ENCODE measurements around the gene SPIN2B. TPM values are rescaled to one million over a fixed set of nuclear protein-coding genes. Genes with fewer than 3 reads are reported as not detected.

The SPIN2B gene
- total RNA-seq, 2 experiments from 2014 or later, result 7.9 to 8.7 TPM

GRCh38 chrX:57083143-57083542, 38.2 kb downstream of the SPIN2B start:
- TF ChIP-seq CTCF (IDR thresholded peaks at IDR 0.05), result no peak
- POLR2A ChIA-PET, result no interaction called here
- H3K27me3 Mint-ChIP-seq, result no peaks in the 10 kb centered on the region
- no peak overlapping the region for H3K27ac Mint-ChIP-seq
- Histone ChIP-seq H3K4me3 (ENCODE audit: low read length) (no peak overlapping the region), H3K36me3 (ENCODE audit: insufficient read depth, low read length) (no peaks in the 10 kb centered on the region), H3K9me3 (ENCODE audit: control insufficient read depth in 1 of 2, insufficient read depth in 1 of 2, low read length in 2 of 2) (peaks cover 6 to 12% of the 10 kb centered on the region in 2 experiments), H3K27ac (ENCODE audit: low read depth in 1 of 2, low read length in 2 of 2) (no peak overlapping the region), H3K4me1 (ENCODE audit: insufficient read depth, low read length) (no peaks in the 10 kb centered on the region), H3K27me3 (ENCODE audit: control insufficient read depth in 1 of 2, insufficient read depth in 2 of 2, low read length in 2 of 2) (no peaks in the 10 kb centered on the region)
- intact Hi-C loops (cut with DNase I, micrococcal nuclease), result no loop called here
- DNase-seq (no peak), ATAC-seq (ENCODE audit: poor library complexity) (no peak)
- H3K36me3 Mint-ChIP-seq (ENCODE audit: low read depth), result peaks cover 73% of the 10 kb centered on the region
- no peak overlapping the region for H3K4me3 Mint-ChIP-seq
- CTCF ChIA-PET, result no interaction called here
- H3K4me1 Mint-ChIP-seq (ENCODE audit: low read depth), result no peaks in the 10 kb centered on the region
- H3K9me3 Mint-ChIP-seq, result no peaks in the 10 kb centered on the region

DNA sequence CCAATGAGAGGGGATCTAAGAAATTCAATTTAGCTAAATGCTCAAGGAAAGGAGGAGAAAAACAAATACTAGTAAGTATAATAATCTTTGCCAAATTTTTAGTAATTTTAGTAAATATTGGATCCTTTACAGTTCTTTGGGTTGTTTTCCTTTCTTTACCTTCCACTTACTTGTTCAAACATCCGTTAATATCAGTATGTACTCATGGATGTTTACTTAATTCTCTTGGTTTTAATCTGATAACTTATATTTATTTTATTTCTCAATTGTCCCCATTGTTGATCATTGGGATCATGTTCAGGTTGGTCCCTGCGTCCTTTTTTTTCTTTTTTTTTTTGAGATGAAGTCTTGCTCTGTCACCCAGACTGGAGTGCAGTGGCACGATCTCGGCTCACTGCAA, 46.9 kb downstream of the SPIN2B start:
- ATAC-seq (ENCODE audit: poor library complexity), result no peak
- POLR2A ChIA-PET, result no interaction called here

GRCh38 chrX:57070185-57070984, 51.0 kb downstream of the SPIN2B start:
- CTCF ChIA-PET, result no interaction called here
- no peaks in the 10 kb centered on the region for H3K4me1 Mint-ChIP-seq (ENCODE audit: low read depth)
- Histone ChIP-seq H3K27ac (ENCODE audit: low read depth in 1 of 2, low read length in 2 of 2) (no peak overlapping the region), H3K4me3 (ENCODE audit: low read length) (no peak overlapping the region), H3K9me3 (ENCODE audit: control insufficient read depth in 1 of 2, insufficient read depth in 1 of 2, low read length in 2 of 2) (no peaks in the 10 kb centered on the region), H3K4me1 (ENCODE audit: insufficient read depth, low read length) (no peaks in the 10 kb centered on the region), H3K27me3 (ENCODE audit: control insufficient read depth in 1 of 2, insufficient read depth in 2 of 2, low read length in 2 of 2) (no peaks in the 10 kb centered on the region), H3K36me3 (ENCODE audit: insufficient read depth, low read length) (no peaks in the 10 kb centered on the region)
- H3K27me3 Mint-ChIP-seq, result no peaks in the 10 kb centered on the region
- H3K27ac Mint-ChIP-seq, result no peak overlapping the region
- intact Hi-C loops (cut with DNase I, micrococcal nuclease), result no loop called here
- POLR2A ChIA-PET, result no interaction called here
- no peak for TF ChIP-seq CTCF (IDR thresholded peaks at IDR 0.05)
- ATAC-seq (ENCODE audit: poor library complexity) (no peak), DNase-seq (no peak)
- no peaks in the 10 kb centered on the region for H3K9me3 Mint-ChIP-seq
- no peak overlapping the region for H3K4me3 Mint-ChIP-seq
- no peaks in the 10 kb centered on the region for H3K36me3 Mint-ChIP-seq (ENCODE audit: low read depth)

More for the DNA sequence above, 46.9 kb downstream of the SPIN2B start:
- peaks cover 10% of the 10 kb centered on the region for H3K36me3 Mint-ChIP-seq (ENCODE audit: low read depth)
- CTCF ChIA-PET, result no interaction called here
- TF ChIP-seq CTCF (IDR thresholded peaks at IDR 0.05), result no peak
- H3K27me3 ChIP-seq (ENCODE audit: control insufficient read depth in 1 of 2, insufficient read depth in 2 of 2, low read length in 2 of 2), result no peaks in the 10 kb centered on the region
- no peak overlapping the region for H3K27ac Mint-ChIP-seq
- intact Hi-C loops (cut with DNase I, micrococcal nuclease), result no loop called here
- H3K36me3 ChIP-seq (ENCODE audit: insufficient read depth, low read length), result no peaks in the 10 kb centered on the region
- no peaks in the 10 kb centered on the region for H3K4me1 Mint-ChIP-seq (ENCODE audit: low read depth)
- no peaks in the 10 kb centered on the region for H3K4me1 ChIP-seq (ENCODE audit: insufficient read depth, low read length)
- H3K27me3 Mint-ChIP-seq, result no peaks in the 10 kb centered on the region
- no peak overlapping the region for H3K4me3 ChIP-seq (ENCODE audit: low read length)
- no peak overlapping the region for H3K4me3 Mint-ChIP-seq
- DNase-seq, result no peak
- H3K9me3 Mint-ChIP-seq, result no peaks in the 10 kb centered on the region
- no peak overlapping the region for H3K27ac ChIP-seq (ENCODE audit: low read depth in 1 of 2, low read length in 2 of 2)
- H3K9me3 ChIP-seq (ENCODE audit: control insufficient read depth in 1 of 2, insufficient read depth in 1 of 2, low read length in 2 of 2), result no peaks in the 10 kb centered on the region

Other genes with a start within 250 kb of the SPIN2B start
- 1 to 10 TPM; 6.8 to 8.8 TPM for gene SPIN3, start 126.0 kb downstream of the SPIN2B start, total RNA-seq
- 1 to 10 TPM in 1 of 2 experiments, under 1 TPM in 1; 0.49 to 1.1 TPM for gene SPIN2A, start 15.8 kb upstream of the SPIN2B start, total RNA-seq
- gene FAAH2, start 165.2 kb upstream of the SPIN2B start, total RNA-seq, result 1 to 10 TPM; 5.1 to 7.4 TPM